ENCODE results near the gene FAM217A. TPM values are rescaled to one million over a fixed set of nuclear protein-coding genes. Genes with fewer than 3 reads are reported as not detected.
A peak's percentile ranks its signal among the peaks of the same experiment; 100 is the strongest.

FAM217A gene
- total RNA-seq, 3 donors from 2014 or later (not counting 1 experiment from before 2014, with no cell fraction given): not detected

DNA sequence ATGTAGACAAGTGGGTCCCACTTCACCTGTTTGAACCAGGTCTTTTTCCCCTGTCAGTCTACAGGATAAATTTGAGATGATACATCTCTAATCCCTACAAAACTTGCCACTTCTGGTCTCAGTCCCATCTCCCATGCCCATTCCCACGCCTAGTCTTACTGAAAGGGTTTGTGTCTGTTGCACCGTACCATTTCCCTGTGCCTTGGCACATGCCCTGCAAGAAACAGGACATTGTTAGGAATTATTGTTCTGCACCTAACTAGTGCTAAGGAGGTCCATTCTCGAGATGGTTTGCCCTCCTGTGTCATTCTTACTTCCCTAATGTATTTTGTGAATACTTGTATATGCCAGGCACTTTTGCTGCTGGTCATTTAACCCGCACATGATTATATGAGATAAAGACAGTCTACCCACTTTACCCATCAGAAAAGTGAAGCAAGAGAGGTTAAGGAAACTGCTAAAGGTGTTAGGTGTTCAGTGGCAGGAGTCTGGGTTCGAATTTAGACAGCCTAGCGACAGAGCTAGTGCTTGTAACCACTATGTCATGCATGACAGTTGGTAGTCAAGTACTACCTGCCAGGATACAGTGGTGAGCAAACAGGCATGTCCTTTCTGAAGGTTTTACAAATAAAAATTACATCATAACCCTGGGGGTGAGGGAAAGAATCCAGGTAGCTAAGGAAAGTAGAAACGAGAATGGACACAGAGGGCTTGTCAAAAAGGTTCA is 12.7 kb downstream of the FAM217A start:
- Histone ChIP-seq H3K27me3 (ENCODE audit: control insufficient read depth, insufficient read depth, low read length) (no peaks in the 10 kb centered on the region), H3K4me1 (ENCODE audit: control insufficient read depth, insufficient read depth, low read length) (no peaks in the 10 kb centered on the region), H3K4me3 (ENCODE audit: low read length) (no peak overlapping the region), H3K36me3 (ENCODE audit: control insufficient read depth, insufficient read depth, low read length) (peaks cover 43% of the 10 kb centered on the region), H3K27ac (ENCODE audit: low read length) (no peak overlapping the region), H3K9me3 (ENCODE audit: control insufficient read depth, insufficient read depth, low read length) (no peaks in the 10 kb centered on the region)
- peak in 1 of 3 donors; percentile 38 for ATAC-seq
- Mint-ChIP-seq H3K4me3 (no peak overlapping the region), H3K27ac (peak overlapping the region; percentile 69 to 73), H3K9me3 (no peaks in the 10 kb centered on the region), H3K36me3 (peaks cover 16% of the 10 kb centered on the region), H3K27me3 (ENCODE audit: low read depth in 2 of 2) (no peaks in the 10 kb centered on the region), H3K4me1 (no peaks in the 10 kb centered on the region)
- intact Hi-C loops (cut with micrococcal nuclease): no loop called here
- DNase-seq: no peak
- TF ChIP-seq, protein P1, sequence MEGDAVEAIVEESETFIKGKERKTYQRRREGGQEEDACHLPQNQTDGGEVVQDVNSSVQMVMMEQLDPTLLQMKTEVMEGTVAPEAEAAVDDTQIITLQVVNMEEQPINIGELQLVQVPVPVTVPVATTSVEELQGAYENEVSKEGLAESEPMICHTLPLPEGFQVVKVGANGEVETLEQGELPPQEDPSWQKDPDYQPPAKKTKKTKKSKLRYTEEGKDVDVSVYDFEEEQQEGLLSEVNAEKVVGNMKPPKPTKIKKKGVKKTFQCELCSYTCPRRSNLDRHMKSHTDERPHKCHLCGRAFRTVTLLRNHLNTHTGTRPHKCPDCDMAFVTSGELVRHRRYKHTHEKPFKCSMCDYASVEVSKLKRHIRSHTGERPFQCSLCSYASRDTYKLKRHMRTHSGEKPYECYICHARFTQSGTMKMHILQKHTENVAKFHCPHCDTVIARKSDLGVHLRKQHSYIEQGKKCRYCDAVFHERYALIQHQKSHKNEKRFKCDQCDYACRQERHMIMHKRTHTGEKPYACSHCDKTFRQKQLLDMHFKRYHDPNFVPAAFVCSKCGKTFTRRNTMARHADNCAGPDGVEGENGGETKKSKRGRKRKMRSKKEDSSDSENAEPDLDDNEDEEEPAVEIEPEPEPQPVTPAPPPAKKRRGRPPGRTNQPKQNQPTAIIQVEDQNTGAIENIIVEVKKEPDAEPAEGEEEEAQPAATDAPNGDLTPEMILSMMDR (IDR thresholded peaks at IDR 0.05): no peak
- WGBS (ENCODE audit: insufficient coverage): 92% methylated on average over 6 of the region's 7 CpGs

DNA sequence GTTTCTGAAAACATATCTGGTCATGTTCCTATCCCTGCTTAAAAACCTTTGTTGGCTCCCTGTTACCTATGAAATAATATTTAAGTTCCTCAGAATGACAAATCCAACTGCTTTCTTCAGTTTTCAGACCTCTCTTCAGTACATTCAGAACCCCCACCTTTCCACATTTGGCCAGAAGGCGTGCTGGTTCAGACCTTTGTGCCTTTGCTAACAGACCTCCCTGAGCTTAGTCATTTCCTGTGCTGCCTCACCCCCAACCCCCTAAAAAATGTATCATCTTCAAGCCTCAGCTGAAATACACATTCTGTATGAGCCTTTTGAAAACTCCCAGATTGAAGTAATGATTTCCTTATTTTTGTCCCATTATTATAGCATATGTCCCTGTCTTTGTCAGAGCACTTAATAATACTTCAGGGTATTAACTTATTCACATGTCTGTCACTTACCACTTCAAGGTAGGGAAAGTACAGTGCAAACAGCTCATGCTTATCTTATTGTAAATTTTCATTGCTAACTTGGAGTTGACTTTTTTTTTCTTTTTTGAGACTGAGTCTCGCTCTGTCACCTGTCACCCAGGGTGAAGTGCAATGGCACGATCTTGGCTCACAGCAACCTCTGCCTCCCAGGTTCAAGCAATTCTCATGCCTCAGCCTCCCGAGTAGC is 19.7 kb downstream of the FAM217A start:
- Histone ChIP-seq H3K4me3 (ENCODE audit: low read length) (no peak overlapping the region), H3K9me3 (ENCODE audit: control insufficient read depth, insufficient read depth, low read length) (no peaks in the 10 kb centered on the region), H3K36me3 (ENCODE audit: control insufficient read depth, insufficient read depth, low read length) (peaks cover 91% of the 10 kb centered on the region), H3K4me1 (ENCODE audit: control insufficient read depth, insufficient read depth, low read length) (peaks cover 9% of the 10 kb centered on the region), H3K27ac (ENCODE audit: low read length) (peak overlapping the region; percentile 73), H3K27me3 (ENCODE audit: control insufficient read depth, insufficient read depth, low read length) (no peaks in the 10 kb centered on the region)
- TF ChIP-seq, protein P1 (IDR thresholded peaks at IDR 0.05): no peak
- Mint-ChIP-seq H3K27me3 (ENCODE audit: low read depth in 2 of 2) (no peaks in the 10 kb centered on the region), H3K9me3 (no peaks in the 10 kb centered on the region), H3K36me3 (peaks cover 34% of the 10 kb centered on the region), H3K4me3 (peak overlapping the region; percentile 2), H3K4me1 (peaks cover 18 to 19% of the 10 kb centered on the region in 2 donors), H3K27ac (peak overlapping the region; percentile 84 to 87)
- ATAC-seq: peak; percentile 89 to 94 (median 94)
- peak; percentile 57 to 59 for DNase-seq
- 71% methylated on average over 4 of the region's 4 CpGs for WGBS (ENCODE audit: insufficient coverage)
- intact Hi-C loops (cut with micrococcal nuclease): loop anchor here (1.0 to 2.0 kb wide), 2 partner anchors 36 to 75 kb away; no protein-coding TSS in a partner anchor

DNA sequence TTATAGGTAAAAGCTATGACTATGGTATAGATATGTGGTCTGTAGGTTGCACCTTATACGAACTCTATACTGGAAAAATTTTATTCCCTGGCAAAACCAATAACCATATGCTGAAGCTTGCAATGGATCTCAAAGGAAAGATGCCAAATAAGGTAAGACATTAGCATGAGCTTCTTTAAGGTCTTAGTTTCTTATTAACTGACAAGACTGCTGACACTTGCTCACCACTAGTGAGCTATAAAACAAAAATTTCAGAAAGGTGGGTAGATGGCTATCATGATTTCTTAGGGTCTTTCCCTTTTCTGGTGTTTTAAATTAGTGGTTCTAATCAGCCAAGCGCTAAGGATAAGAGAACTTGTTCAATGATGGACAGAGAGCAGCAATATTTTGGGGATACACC is 21.9 kb downstream of the FAM217A start:
- peaks cover 91% of the 10 kb centered on the region for H3K36me3 ChIP-seq (ENCODE audit: control insufficient read depth, insufficient read depth, low read length)
- intact Hi-C loops (cut with micrococcal nuclease): no loop called here
- peaks cover 24% of the 10 kb centered on the region for H3K36me3 Mint-ChIP-seq
- TF ChIP-seq, protein P1 (IDR thresholded peaks at IDR 0.05): no peak
- H3K4me3 ChIP-seq (ENCODE audit: low read length): no peak overlapping the region
- no peaks in the 10 kb centered on the region for H3K27me3 ChIP-seq (ENCODE audit: control insufficient read depth, insufficient read depth, low read length)
- no peaks in the 10 kb centered on the region for H3K9me3 Mint-ChIP-seq
- no peaks in the 10 kb centered on the region for H3K9me3 ChIP-seq (ENCODE audit: control insufficient read depth, insufficient read depth, low read length)
- DNase-seq (no peak), ATAC-seq (no peak)
- H3K27me3 Mint-ChIP-seq (ENCODE audit: low read depth in 2 of 2): no peaks in the 10 kb centered on the region
- WGBS (ENCODE audit: insufficient coverage): 100% methylated on average over 1 of the region's 2 CpGs
- peaks cover 18 to 24% of the 10 kb centered on the region in 2 donors for H3K4me1 Mint-ChIP-seq
- peak overlapping the region; percentile 84 to 87 for H3K27ac Mint-ChIP-seq
- H3K4me3 Mint-ChIP-seq: no peak overlapping the region
- peaks cover 9% of the 10 kb centered on the region for H3K4me1 ChIP-seq (ENCODE audit: control insufficient read depth, insufficient read depth, low read length)
- H3K27ac ChIP-seq (ENCODE audit: low read length): no peak overlapping the region
